ENCODE measurements around the gene SLC6A14.

The SLC6A14 gene

GRCh38 chrX:116436358-116436816 lies at the start of gene SLC6A14:
Gene SLC6A14 (plus strand): TSS chrX:116436606. CDS start chrX:116436710, 104 bp downstream.
- no peak for DNase-seq

- DNase-seq, result no peak
Observed at GRCh38 chrX:116395752-116396151, 40.7 kb upstream of the SLC6A14 start.

DNA sequence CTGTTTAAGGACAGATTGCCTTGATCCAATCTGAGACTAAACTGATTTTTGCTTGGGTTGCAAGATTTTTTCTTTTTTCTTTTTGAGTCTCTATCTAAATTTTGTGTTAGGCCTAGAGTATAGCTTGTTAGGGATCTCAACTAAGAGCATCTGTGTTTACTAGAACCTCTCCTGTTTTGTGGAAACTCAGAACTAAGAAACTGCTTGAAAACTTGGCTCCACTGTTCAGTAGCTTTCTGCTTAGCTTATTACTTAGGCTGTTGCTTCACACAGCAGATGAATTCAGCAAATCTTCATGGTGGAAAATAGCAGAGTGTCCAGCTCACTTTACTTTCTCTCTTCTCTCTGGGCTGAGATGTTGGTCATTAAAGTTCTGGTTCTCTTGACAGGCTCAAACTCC lies 36.7 kb upstream of the SLC6A14 start:
- no peak for DNase-seq

DNA sequence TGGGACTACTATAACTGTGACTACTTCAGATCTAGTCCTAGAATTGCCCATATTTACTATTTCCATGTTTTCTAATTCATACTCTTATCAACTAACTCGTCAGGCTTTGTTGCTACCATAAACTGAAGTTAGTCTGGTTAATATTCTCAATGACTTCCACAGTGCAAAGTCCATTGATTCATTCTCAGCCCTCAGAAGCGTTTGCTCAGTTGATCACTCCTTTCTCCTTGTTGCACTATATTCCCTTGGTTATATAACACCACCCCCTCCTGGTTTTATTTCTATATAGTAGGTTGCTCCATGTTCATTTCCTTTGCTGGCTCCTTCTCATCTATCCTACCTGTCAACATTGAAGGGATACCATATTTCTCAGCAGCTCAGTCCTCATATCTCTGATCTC lies 27.2 kb upstream of the SLC6A14 start:
- DNase-seq, result no peak

DNA sequence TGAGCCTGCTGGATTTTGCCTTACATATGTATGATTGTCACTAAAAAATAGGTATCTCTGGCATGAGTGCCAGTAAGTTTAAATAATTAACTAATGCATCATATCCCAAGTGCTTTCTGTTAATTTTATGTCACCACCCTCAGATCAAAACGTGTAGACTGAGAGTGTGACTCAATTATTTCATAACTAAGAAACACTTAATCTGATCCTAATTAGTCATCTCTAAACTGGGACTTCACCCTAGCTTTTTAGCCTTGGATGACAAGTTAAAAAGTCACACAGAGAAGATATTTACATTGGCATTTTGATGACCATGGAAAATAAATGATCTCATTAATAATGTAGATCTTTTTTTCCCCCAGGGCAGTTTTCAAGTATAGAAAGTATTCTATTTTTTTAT lies 23.1 kb upstream of the SLC6A14 start:
- DNase-seq, result no peak

GRCh38 chrX:116417214-116417613 lies 19.2 kb upstream of the SLC6A14 start:
- no peak for DNase-seq

- DNase-seq, result no peak
Observed at GRCh38 chrX:116417968-116418367, 18.4 kb upstream of the SLC6A14 start.

DNA sequence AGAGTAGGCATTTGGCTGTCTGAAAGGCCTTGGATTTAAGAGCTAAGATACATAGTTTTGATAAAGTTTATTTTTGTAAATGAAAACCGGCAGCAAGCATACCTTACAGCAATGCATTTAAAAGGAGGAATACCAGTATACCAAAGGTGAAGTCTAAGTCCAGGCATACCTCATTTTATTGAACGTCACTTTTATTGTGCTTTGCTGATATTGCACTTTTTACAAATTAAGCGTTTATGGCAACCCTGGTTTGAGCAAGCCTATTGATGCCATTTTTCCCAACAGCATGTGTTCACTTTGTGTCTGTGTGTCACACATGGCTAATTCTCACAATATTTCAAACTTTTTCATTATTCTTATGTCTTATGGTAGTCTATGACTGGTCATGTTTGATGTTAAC lies 8.4 kb upstream of the SLC6A14 start:
- DNase-seq, result no peak

GRCh38 chrX:116435597-116435996 lies 809 bp upstream of the SLC6A14 start:
- DNase-seq, result no peak

- DNase-seq, result no peak
Observed at GRCh38 chrX:116449156-116449555, 12.8 kb downstream of the SLC6A14 start.

DNA sequence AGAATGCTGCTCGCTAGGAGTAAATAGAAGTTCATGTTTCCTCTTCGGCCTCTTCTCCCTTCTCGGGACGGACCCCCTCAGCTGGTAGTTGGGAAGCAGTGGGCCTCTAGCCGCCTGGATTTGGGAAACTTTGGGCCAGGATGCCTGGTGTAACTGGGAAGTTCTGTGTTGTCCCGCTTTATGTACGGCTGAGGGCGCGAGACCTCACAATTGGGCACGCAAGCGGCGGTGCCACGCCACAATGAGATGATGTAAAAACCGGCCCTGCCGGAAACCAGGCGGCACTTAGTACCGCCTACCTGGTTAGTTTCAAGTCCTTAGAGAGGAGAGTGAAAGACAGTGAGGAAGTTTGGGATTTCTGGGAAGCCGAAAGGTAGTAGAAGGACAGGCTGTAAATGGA lies 26.4 kb downstream of the SLC6A14 start, which contains the start of gene CT83:
CT83 (minus strand) TSS at position 155 of the 400 bp plus-strand sequence; CDS start at position 35, 120 bp downstream.
- DNase-seq, result no peak

GRCh38 chrX:116480059-116480458 lies 43.7 kb downstream of the SLC6A14 start:
- no peak for DNase-seq

- DNase-seq, result no peak
Observed at GRCh38 chrX:116490104-116490503, 53.7 kb downstream of the SLC6A14 start.

- no peak for DNase-seq
Observed at GRCh38 chrX:116493271-116493670, 56.9 kb downstream of the SLC6A14 start.

GRCh38 chrX:116499780-116500179 lies 63.4 kb downstream of the SLC6A14 start:
- no peak for DNase-seq

Measured in stimulated activated CD4-positive, alpha-beta T cell treated with anti-CD3 and anti-CD28 coated beads, Interleukin-4, amount 100 ng/mL, for 24 hours (primary cell).